Fibroblast of villous mesenchyme (primary cell): ENCODE data around the gene SLC23A3. TPM values are rescaled to one million over a fixed set of nuclear protein-coding genes. Genes with fewer than 3 reads are reported as not detected.

ENCODE experiments used
- DNase-seq: peaks from one replicate; pipeline ENCODE4 v3.0.0-alpha.2; 2010; ENCODE audit warnings: low read depth
- H3K4me3 ChIP-seq: 2 replicates; pipeline ENCODE4 v1.5.1; 2011; ENCODE audit warnings: low read depth, mild to moderate bottlenecking, low read length
- total RNA-seq: library from RNA; depleted of rRNA; stranded (reverse); fragments of >200 nt; gene quantifications from 2 replicates; pipeline ENCODE4 v1.2.3, GENCODE V29; 2012
- TF ChIP-seq, protein P1 (sequence below): IDR thresholded peaks from 2 replicates; pipeline ENCODE4 v1.5.1; 2012; ENCODE audit warnings: low read depth, mild to moderate bottlenecking, low read length; ENCODE audit not compliant: insufficient read depth

Gene SLC23A3
- total RNA-seq, 1 donor, result 0.86 TPM

DNA sequence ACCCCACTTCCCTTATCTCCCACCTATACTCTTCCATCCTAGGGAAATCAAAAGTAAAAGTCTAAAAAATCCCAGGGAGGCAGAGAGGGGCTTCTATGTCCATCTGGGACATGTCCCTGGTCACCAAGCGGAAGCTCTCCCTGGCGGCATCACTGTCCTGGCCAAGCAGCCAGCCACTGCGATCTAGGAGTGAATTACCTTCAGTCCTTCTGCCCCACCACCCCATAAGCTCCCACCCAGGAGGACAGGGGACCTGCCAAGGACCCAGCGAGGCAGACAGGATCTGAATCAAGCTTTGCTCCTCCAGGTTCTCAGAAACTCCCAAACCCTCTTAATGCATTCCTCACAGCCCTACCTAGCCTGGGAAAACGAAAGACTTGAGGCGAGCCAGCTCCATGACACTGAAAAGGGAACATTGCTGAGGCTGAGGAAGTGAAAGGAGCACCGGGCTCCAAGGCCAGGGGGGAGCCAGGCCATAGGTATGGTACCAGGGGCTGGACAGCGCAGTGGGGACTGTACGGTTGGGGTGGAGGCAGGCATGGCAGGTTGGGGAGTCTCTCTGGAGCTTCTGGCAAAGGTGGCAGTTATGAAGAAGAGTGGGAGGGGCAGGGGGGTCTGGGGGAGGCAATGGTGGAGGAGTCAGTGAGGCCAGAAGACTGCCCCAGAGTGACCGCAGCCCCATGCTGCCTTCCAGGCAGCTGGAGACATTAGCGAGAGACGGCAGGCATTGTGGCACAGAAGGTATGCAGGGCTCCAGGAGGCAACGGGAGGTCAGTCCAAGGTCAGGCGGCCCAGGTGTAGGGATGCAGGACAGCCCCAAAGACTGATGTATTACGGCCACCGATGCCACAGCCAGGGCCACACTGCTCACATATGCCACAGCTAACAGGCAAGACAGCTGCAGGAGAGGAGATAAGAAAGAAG is 2.7 kb upstream of the SLC23A3 start:
- TF ChIP-seq, protein P1, sequence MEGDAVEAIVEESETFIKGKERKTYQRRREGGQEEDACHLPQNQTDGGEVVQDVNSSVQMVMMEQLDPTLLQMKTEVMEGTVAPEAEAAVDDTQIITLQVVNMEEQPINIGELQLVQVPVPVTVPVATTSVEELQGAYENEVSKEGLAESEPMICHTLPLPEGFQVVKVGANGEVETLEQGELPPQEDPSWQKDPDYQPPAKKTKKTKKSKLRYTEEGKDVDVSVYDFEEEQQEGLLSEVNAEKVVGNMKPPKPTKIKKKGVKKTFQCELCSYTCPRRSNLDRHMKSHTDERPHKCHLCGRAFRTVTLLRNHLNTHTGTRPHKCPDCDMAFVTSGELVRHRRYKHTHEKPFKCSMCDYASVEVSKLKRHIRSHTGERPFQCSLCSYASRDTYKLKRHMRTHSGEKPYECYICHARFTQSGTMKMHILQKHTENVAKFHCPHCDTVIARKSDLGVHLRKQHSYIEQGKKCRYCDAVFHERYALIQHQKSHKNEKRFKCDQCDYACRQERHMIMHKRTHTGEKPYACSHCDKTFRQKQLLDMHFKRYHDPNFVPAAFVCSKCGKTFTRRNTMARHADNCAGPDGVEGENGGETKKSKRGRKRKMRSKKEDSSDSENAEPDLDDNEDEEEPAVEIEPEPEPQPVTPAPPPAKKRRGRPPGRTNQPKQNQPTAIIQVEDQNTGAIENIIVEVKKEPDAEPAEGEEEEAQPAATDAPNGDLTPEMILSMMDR, result no peak
- no peak overlapping the region for H3K4me3 ChIP-seq

DNA sequence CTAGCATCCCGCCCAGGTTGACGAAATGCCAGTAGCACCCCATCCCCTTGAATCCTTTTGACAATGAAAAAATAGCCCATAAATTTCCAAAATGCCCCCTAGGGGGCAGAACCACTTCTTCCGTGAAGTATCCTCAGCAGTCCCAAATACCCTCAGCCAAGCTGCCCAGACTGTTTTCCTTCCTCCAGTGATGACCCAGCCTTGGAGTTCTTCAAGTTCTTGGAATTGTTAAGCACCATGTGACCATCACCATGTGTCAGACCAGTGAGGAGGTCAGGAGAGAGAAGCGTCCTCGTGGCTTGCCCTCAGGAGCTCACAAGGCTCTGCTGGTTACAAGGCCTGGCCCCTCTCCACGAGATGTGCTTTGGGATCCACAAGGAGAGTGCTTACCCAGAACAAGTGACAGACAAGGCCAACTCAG is 1.4 kb upstream of the SLC23A3 start:
- no peak overlapping the region for H3K4me3 ChIP-seq
- peak; percentile 89 for DNase-seq
- TF ChIP-seq, protein P1, result peak; percentile 82

More for the DNA sequence above, 2.7 kb upstream of the SLC23A3 start:
- DNase-seq, result no peak

DNA sequence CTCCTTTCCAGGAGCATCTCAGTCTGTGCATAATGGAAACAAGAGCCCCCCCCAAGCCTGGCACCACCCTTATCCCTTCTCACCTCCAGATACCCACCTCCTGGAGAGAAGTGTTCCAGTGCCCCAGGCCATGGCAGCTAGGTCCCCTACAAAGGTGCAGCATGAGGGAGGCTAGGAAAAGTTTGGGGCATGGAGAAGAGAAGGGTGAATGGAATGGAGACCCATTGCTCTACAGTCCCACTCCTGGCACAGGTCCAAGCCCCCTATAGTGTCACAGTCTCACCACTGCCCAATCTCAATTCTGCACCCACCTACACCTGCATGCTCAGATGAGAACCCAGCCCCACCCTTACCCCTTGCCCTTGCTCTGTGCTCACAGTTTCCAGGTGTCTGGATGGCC is 897 bp downstream of the SLC23A3 start:
- no peak for DNase-seq
- H3K4me3 ChIP-seq, result no peak overlapping the region
- TF ChIP-seq, protein P1, result no peak

DNA sequence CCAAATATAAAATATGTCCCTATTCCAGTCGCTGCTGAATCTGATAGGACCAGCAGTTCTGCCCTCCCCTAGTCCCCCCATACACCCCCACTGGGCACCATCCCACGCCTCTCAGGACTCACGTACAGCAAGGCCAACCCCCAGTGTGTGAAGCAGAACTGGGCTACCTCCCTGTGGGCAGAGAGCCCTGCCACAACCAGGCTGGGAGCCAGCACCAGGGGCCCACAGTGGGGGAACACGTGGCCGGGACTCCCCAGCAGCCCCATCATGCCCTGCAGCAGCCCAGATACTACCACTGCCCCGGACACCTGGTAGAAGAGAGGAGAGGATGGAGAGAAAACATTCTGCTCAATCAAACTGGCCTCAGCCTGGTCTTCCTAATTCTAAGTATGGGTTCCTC is 1.3 kb downstream of the SLC23A3 start:
- no peak for DNase-seq
- H3K4me3 ChIP-seq, result no peak overlapping the region
- TF ChIP-seq, protein P1, result no peak

DNA sequence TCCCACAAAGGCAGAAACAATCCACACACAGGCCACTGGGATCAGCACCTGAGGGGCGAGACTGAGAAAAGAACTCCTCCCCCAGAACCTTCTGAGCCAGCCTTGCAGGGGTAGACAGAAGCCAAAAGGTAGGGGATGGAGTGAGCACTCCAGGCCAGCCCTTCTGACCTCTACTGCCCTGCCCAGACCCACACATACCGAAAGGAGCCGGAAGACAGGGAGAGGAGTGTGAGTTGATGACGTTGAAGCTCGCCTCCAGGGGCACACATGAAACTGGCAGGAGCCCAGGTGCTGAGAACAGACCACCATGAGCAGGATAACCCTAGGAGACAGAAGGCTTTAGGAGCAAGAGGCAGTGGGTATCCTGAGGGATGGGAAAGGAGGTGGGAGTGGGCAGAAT is 1.8 kb downstream of the SLC23A3 start:
- DNase-seq, result no peak
- no peak overlapping the region for H3K4me3 ChIP-seq
- TF ChIP-seq, protein P1, result no peak

DNA sequence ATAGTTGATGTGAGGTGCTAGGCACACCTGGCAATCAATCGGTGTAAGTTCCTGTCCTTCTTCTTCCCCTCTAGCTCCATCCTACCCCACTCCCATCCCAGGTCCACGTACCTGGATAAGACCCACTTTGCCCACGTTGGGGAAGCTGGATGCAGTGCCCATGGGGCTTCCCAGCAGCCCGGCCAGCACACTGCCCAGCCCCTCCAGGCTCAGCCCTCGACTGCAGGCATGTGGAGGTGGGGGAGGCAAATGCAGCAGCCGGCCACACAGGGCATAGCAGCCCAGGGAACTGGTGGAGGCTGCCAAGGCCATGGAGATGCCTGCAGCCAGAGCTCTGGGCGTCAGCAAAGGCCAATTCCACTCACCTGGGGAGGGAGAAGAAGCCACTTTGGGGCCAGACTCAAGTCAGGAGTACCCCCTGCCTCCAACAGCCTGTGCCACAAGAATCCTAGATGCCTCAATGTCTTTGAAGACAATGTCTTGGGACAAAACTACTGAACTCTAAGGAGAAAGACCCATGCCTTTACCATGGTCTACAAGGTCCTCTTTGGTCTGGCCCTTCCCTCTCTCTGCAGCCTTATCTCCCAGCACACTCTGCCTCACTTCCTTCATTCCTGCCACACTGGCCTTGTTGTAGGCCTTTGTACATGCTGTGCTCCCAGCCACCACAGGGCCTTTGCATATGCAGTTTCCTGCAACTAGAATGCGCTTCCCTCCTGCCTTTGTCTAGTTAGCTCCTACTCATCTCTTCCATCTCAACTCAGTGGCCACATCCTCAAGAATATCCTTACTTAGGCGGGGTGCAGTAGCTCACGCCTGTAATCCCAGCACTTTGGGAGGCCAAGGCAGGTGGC is 4.5 kb downstream of the SLC23A3 start:
- no peak overlapping the region for H3K4me3 ChIP-seq
- no peak for DNase-seq
- TF ChIP-seq, protein P1, result no peak
